HepG2 (cell line): Measurements from ENCODE around the gene CECR2. TPM values are rescaled to one million over a fixed set of nuclear protein-coding genes. Genes with fewer than 3 reads are reported as not detected.

Experiments
- GZF1 ChIP-seq: sonication (generic); formaldehyde crosslinking; IDR thresholded peaks from 2 replicates; pipeline ENCODE4 v1.5.1; 2020; ENCODE audit warnings: mild to moderate bottlenecking, missing genetic modification reagents
- TAF1 ChIP-seq: sonication (generic); formaldehyde crosslinking; IDR thresholded peaks from 2 replicates; pipeline ENCODE4 v1.4.0; 2020; ENCODE audit warnings: missing genetic modification reagents
- ZNF253 ChIP-seq: sonication (generic); formaldehyde crosslinking; IDR thresholded peaks from 2 replicates; pipeline ENCODE4 v1.8.0; 2022; ENCODE audit warnings: mild to moderate bottlenecking, missing genetic modification reagents, borderline replicate concordance
- polyA plus RNA-seq, 8 experiments: library from polyadenylated mRNA; depleted of rRNA in 3 of 8; stranded (reverse) in 7 of 8; unstranded in 1 of 8; fragments of >200 nt; fragmentation: Illumina TruSeq in 4 of 8; extraction: Trizol in 4 of 8; gene quantifications; 2 replicates each; pipeline versions ENCODE4 v1.2.1 to v1.2.3, GENCODE V29; 2011 to 2016; ENCODE audit warnings: low read depth in 4 of 8, missing spikeins in 1 of 8, mixed read lengths in 1 of 8; ENCODE audit not compliant: insufficient read depth in 1 of 8
- total RNA-seq, 5 experiments: library from RNA; depleted of rRNA; stranded (reverse); fragments of >200 nt; fragmentation: Illumina TruSeq; extraction: Trizol; gene quantifications; 2 replicates each; pipeline ENCODE4 v1.2.3, GENCODE V29; 2016; ENCODE audit warnings: low read depth in 1 of 5
- TF ChIP-seq, protein P1 (sequence below): sonication (generic); formaldehyde crosslinking; IDR thresholded peaks from 2 replicates; pipeline ENCODE4 v1.4.0; 2020; ENCODE audit warnings: missing genetic modification reagents, borderline replicate concordance
- TF ChIP-seq, protein P2 (sequence below), 2 experiments: sonication (generic) in 1 of 2; formaldehyde crosslinking in 1 of 2; IDR thresholded peaks; 2 replicates each; pipeline versions ENCODE4 v1.6.1 to v1.9.0; 2014 to 2022; ENCODE audit warnings: antibody characterized with exemption in 1 of 2, borderline replicate concordance in 1 of 2, inconsistent platforms in 1 of 2, low read depth in 1 of 2, missing genetic modification reagents in 1 of 2

CECR2 gene
- total and polyA plus RNA-seq, 2 of the 13 experiments (the other 11 are each of a cell fraction or from before 2014, with no cell fraction given), result not detected

DNA sequence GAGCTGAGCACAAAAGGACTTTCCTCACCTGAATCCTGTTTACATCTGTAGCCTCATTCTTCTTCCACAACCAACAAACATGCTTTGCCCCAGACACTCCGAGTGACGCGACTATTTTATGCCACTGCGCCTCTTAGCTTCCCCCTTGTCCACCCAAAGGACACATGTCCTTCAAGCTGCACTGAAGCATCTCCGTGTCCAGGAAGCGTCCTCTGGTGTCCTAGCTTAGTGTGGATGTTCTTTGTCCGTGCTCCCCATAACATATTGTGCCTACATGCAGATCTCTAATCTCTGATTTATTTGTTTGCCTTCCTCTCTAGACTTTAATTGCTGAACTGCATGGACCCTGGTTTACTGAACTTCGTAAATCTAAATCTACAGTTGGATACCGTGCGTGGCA is 20.1 kb upstream of the CECR2 start (continued):
- TF ChIP-seq TAF1 (CRISPR knock-in tag) (no peak), ZNF253 (no peak), GZF1 (CRISPR knock-in tag) (no peak)
- TF ChIP-seq, protein P1, sequence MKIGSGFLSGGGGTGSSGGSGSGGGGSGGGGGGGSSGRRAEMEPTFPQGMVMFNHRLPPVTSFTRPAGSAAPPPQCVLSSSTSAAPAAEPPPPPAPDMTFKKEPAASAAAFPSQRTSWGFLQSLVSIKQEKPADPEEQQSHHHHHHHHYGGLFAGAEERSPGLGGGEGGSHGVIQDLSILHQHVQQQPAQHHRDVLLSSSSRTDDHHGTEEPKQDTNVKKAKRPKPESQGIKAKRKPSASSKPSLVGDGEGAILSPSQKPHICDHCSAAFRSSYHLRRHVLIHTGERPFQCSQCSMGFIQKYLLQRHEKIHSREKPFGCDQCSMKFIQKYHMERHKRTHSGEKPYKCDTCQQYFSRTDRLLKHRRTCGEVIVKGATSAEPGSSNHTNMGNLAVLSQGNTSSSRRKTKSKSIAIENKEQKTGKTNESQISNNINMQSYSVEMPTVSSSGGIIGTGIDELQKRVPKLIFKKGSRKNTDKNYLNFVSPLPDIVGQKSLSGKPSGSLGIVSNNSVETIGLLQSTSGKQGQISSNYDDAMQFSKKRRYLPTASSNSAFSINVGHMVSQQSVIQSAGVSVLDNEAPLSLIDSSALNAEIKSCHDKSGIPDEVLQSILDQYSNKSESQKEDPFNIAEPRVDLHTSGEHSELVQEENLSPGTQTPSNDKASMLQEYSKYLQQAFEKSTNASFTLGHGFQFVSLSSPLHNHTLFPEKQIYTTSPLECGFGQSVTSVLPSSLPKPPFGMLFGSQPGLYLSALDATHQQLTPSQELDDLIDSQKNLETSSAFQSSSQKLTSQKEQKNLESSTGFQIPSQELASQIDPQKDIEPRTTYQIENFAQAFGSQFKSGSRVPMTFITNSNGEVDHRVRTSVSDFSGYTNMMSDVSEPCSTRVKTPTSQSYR (CRISPR knock-in tag), result no peak
- TF ChIP-seq, protein P2, sequence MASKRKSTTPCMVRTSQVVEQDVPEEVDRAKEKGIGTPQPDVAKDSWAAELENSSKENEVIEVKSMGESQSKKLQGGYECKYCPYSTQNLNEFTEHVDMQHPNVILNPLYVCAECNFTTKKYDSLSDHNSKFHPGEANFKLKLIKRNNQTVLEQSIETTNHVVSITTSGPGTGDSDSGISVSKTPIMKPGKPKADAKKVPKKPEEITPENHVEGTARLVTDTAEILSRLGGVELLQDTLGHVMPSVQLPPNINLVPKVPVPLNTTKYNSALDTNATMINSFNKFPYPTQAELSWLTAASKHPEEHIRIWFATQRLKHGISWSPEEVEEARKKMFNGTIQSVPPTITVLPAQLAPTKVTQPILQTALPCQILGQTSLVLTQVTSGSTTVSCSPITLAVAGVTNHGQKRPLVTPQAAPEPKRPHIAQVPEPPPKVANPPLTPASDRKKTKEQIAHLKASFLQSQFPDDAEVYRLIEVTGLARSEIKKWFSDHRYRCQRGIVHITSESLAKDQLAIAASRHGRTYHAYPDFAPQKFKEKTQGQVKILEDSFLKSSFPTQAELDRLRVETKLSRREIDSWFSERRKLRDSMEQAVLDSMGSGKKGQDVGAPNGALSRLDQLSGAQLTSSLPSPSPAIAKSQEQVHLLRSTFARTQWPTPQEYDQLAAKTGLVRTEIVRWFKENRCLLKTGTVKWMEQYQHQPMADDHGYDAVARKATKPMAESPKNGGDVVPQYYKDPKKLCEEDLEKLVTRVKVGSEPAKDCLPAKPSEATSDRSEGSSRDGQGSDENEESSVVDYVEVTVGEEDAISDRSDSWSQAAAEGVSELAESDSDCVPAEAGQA (IDR thresholded peaks at IDR 0.05; ENCODE audit: low read depth), result no peak
- TF ChIP-seq, protein P2 (CRISPR knock-in tag; IDR thresholded peaks at IDR 0.05; ENCODE audit: borderline replicate concordance), result no peak
- TF ChIP-seq, all 625 proteins: peak for 0
